HG03064 (cell line): Measurements from ENCODE around the gene AQP2.

Experiments used
- ATAC-seq: cut with Tn5 transposase; IDR thresholded peaks from one replicate; pipeline ENCODE4 v1.9.1; 2021; ENCODE audit warnings: low read depth; ENCODE audit not compliant: unreplicated experiment

AQP2 gene

GRCh38 chr12:49950273-49951251 is at the start of gene AQP2:
TSS of gene AQP2 (plus strand) at chr12:49950737. CDS start at chr12:49950831, 94 bp downstream.
- no peak for ATAC-seq

DNA sequence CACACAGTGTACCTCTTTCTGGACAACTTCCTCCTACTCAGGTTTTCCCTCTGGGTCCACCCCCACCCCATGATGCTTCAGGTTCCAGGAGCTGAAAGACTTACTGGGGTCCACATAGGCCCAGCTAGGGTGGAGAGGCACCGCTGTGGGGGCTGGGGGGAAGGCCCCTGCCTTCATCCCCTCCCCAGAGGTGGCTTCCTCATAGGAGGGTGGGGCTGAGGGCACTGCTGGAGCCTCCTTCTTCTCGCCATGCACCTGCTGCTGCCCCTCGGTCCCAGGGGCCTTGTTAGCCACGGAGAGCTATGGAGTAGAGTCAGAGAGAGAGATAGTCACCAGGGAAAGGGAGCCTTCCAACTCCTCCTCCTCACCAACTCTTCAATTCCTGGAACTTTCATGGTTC is 49.5 kb upstream of the AQP2 start:
- no peak for ATAC-seq

- no peak for ATAC-seq
Observed at GRCh38 chr12:49901986-49902385, 48.6 kb upstream of the AQP2 start.

- ATAC-seq: no peak
Observed at GRCh38 chr12:49902399-49903350, 47.9 kb upstream of the AQP2 start.

DNA sequence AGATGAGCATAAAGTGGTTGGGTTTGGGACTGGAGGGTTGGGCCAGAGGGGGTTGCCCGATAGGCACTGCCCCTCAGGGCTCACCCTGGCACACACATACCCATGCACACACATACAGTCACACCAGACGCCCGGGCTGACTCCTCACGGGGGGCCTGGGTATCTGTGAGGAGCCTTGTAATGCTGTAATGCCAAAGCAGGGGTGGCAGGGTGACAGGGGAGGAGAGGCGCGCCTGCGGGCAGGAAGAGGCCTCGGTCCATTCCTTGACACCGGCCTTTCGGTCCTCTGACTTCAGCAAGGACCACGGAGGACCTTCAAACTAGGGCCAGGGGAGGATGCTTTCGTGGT is 47.2 kb upstream of the AQP2 start:
- ATAC-seq: no peak

DNA sequence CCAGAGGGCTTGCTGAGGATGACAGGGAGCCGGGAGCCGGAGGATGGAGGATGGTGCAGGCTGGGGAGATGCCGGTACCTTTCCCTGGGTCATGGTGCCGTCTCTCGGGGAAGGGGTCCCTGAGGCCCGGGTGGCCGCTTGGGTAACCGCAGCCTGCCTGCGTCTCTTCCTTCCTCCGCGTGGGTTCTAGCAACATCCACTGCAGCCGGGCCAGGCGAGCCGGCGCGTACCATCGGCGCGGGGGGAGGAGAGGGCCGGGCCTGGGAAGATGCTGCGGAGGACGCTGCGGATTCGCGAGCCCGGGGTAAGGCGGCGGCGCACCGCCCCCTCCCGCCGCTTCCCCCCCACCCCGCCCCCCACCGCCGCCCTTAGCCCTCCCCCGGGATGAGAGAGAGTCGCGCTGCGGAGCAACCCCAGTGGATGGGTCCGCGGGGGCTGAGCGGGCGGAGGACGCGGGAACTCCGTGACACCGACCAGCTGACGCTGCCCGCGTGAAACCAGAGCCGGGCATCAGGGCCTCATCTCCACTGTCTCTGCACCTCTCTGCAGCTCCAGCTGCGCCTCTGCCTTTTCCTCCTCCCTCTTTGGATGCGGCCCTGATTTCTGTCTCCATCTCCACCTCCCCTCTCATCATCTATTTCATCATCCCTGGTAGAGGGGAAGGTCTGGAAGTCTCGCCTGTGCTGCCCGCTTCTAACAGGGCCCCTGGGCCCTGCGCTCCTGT is 46.7 kb upstream of the AQP2 start, which contains the start of gene FAIM2:
TSS of gene FAIM2 (minus strand) at position 201 of the 724 bp plus-strand sequence. CDS start at position 93, 108 bp downstream.
- ATAC-seq: no peak

- ATAC-seq: no peak
Observed at GRCh38 chr12:49904601-49905000, 45.9 kb upstream of the AQP2 start.

- ATAC-seq: no peak
Observed at GRCh38 chr12:49905718-49906314, 44.7 kb upstream of the AQP2 start.

- no peak for ATAC-seq
Observed at GRCh38 chr12:49907352-49907751, 43.2 kb upstream of the AQP2 start.

- ATAC-seq: no peak
Observed at GRCh38 chr12:49909356-49909755, 41.2 kb upstream of the AQP2 start.

DNA sequence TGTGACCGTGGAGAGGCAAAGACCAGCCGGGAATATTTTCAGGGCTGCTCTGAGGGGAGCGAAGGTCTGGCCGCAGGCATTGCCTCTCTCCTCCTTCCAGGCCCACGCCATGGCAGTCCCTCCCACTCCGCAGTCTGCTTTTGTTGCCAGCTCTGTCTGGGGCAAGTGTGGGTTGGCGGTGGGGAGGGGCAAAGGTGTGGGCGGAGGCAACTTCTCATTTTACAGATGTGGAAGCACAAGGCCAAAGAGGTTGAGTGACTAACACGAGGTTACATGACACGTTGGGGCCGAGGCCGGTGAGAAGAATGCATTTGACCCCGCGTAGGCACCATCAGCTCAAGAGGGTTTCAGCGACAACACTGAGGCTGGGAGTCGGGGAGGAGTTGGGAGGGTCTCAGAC is 40.7 kb upstream of the AQP2 start:
- ATAC-seq: no peak

GRCh38 chr12:49910331-49911212 is 40.0 kb upstream of the AQP2 start:
- ATAC-seq: no peak

- ATAC-seq: no peak
Observed at GRCh38 chr12:49911213-49911605, 39.3 kb upstream of the AQP2 start.

DNA sequence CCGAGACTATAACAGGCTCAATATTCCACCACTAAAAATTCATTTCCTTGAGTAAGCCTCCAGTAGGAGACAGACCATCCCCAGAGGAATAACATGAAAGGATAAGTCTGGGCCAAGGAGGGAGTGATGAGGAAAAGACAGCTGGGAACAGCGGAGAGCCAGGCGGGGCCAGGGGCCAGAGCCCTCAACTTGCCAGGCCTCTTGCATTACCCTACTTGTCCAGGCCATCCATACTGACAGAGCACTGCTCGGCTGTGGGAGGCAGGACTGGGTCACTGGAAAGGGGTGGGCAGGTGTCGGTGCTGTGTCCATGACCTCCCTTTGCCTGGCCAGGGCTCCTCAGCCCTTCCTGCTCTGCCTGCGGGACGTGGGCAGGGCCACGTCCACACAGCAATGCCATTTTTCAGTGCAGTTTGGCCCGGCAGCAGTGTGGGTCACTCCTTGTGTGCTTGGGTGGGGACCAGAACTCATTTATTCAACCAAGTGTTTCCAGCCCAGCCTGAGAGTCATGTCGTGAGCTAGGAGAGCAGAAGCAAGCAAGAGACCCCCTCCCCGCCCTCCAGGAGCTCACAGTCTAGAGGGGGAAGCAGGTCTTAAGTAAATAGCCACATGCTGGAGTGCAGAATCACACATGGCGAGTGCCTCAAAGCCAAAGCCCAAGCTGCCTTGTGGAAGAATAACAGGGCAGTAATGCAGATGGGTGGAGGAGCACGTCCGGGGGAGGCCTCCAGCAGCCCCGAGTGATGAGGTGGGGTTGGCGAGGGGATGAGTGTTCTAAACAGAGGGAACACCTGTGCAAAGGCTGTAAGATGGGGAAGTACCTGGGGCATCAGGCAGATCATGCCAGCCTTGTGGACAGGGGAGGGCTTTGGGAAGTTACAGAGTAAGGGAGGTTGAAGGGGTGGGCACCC is 37.9 kb upstream of the AQP2 start:
- ATAC-seq: no peak

GRCh38 chr12:49916129-49916919 is 34.2 kb upstream of the AQP2 start:
- no peak for ATAC-seq

GRCh38 chr12:49917166-49917787 is 33.3 kb upstream of the AQP2 start:
- no peak for ATAC-seq

DNA sequence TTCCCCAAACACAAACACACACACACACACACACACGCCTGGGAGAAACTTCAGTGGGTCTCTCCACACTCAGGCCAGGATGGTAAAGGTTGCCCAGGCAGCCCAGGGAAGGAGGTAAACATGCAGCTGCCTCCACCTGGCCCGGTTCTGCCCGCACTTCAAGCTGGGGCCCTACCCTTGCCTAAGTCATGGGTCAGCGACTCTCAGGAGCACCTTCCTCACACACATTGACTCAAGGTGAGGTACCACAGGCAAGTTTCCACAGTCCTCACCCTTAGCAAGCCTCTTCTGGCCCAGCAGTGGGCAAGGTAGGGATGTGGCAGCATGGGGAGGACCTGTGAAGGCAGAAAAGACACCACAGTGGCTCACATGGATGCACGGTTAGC is 32.8 kb upstream of the AQP2 start:
- ATAC-seq: no peak
